HEK293 (cell line): ENCODE results near the gene TAS1R1.
"Not testable (repeated sequence)": the region's sequence is repeated elsewhere in the genome, so short reads cannot be mapped to it uniquely, and the experiment has no call there.

Experiments
- KLF16 ChIP-seq: fragments of 450-650 bp; formaldehyde crosslinking; IDR thresholded peaks from 2 replicates; pipeline ENCODE4 v1.5.1; 2017; ENCODE audit warnings: missing biosample characterization, missing genetic modification characterization
- KLF8 ChIP-seq: fragments of 450-650 bp; formaldehyde crosslinking; IDR thresholded peaks from 2 replicates; pipeline ENCODE4 v1.5.1; 2016; ENCODE audit warnings: missing biosample characterization, missing genetic modification characterization
- ZBTB8A ChIP-seq: fragments of 450-650 bp; formaldehyde crosslinking; IDR thresholded peaks from 2 replicates; pipeline ENCODE4 v1.5.1; 2016; ENCODE audit warnings: missing biosample characterization, missing genetic modification characterization
- ZNF530 ChIP-seq: fragments of 450-650 bp; formaldehyde crosslinking; IDR thresholded peaks from 2 replicates; pipeline ENCODE4 v1.5.1; 2016; ENCODE audit warnings: low read depth, missing biosample characterization, missing genetic modification characterization
- TF ChIP-seq, protein P1 (sequence below): fragments of 450-650 bp; formaldehyde crosslinking; IDR thresholded peaks from 2 replicates; pipeline ENCODE4 v1.5.1; 2016; ENCODE audit warnings: missing biosample characterization, missing genetic modification characterization
- TF ChIP-seq, protein P2 (sequence below): fragments of 450-650 bp; formaldehyde crosslinking; IDR thresholded peaks from 2 replicates; pipeline ENCODE4 v1.5.1; 2016; ENCODE audit warnings: missing biosample characterization, missing genetic modification characterization
- TF ChIP-seq, protein P3 (sequence below): fragments of 450-650 bp; formaldehyde crosslinking; IDR thresholded peaks from 2 replicates; pipeline ENCODE4 v1.5.1; 2016; ENCODE audit warnings: missing biosample characterization, missing genetic modification characterization
- TF ChIP-seq, protein P4 (sequence below): fragments of 450-650 bp; formaldehyde crosslinking; IDR thresholded peaks from 2 replicates; pipeline ENCODE4 v1.5.1; 2016; ENCODE audit warnings: missing biosample characterization, missing genetic modification characterization, low read depth
- TF ChIP-seq, protein P5 (sequence below): fragments of 450-650 bp; formaldehyde crosslinking; IDR thresholded peaks from 2 replicates; pipeline ENCODE4 v1.5.1; 2016; ENCODE audit warnings: missing biosample characterization, missing genetic modification characterization

DNA sequence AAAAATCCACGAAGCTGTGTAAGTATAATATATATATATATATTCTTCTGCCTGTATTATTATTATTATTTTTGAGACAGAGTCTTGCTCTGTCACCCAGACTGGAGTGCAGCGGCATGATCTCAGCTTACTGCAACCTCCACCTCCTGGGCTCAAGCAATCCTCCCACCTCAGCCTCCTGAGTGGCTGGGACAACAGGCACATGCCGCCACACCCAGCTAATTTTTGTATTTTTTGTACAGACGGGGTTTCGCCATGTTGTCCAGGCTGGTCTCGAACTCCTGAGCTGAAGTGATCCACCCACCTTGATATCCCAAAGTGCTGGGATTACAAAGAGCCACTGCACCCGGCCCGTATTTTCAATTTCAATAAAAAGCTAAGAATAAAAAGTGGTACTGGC lies 44.9 kb downstream of the TAS1R1 start:
- TF ChIP-seq, protein P1, sequence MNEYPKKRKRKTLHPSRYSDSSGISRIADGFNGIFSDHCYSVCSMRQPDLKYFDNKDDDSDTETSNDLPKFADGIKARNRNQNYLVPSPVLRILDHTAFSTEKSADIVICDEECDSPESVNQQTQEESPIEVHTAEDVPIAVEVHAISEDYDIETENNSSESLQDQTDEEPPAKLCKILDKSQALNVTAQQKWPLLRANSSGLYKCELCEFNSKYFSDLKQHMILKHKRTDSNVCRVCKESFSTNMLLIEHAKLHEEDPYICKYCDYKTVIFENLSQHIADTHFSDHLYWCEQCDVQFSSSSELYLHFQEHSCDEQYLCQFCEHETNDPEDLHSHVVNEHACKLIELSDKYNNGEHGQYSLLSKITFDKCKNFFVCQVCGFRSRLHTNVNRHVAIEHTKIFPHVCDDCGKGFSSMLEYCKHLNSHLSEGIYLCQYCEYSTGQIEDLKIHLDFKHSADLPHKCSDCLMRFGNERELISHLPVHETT, result not testable (repeated sequence)
- TF ChIP-seq, protein P2, sequence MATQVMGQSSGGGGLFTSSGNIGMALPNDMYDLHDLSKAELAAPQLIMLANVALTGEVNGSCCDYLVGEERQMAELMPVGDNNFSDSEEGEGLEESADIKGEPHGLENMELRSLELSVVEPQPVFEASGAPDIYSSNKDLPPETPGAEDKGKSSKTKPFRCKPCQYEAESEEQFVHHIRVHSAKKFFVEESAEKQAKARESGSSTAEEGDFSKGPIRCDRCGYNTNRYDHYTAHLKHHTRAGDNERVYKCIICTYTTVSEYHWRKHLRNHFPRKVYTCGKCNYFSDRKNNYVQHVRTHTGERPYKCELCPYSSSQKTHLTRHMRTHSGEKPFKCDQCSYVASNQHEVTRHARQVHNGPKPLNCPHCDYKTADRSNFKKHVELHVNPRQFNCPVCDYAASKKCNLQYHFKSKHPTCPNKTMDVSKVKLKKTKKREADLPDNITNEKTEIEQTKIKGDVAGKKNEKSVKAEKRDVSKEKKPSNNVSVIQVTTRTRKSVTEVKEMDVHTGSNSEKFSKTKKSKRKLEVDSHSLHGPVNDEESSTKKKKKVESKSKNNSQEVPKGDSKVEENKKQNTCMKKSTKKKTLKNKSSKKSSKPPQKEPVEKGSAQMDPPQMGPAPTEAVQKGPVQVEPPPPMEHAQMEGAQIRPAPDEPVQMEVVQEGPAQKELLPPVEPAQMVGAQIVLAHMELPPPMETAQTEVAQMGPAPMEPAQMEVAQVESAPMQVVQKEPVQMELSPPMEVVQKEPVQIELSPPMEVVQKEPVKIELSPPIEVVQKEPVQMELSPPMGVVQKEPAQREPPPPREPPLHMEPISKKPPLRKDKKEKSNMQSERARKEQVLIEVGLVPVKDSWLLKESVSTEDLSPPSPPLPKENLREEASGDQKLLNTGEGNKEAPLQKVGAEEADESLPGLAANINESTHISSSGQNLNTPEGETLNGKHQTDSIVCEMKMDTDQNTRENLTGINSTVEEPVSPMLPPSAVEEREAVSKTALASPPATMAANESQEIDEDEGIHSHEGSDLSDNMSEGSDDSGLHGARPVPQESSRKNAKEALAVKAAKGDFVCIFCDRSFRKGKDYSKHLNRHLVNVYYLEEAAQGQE, result not testable (repeated sequence)
- TF ChIP-seq, protein P3, sequence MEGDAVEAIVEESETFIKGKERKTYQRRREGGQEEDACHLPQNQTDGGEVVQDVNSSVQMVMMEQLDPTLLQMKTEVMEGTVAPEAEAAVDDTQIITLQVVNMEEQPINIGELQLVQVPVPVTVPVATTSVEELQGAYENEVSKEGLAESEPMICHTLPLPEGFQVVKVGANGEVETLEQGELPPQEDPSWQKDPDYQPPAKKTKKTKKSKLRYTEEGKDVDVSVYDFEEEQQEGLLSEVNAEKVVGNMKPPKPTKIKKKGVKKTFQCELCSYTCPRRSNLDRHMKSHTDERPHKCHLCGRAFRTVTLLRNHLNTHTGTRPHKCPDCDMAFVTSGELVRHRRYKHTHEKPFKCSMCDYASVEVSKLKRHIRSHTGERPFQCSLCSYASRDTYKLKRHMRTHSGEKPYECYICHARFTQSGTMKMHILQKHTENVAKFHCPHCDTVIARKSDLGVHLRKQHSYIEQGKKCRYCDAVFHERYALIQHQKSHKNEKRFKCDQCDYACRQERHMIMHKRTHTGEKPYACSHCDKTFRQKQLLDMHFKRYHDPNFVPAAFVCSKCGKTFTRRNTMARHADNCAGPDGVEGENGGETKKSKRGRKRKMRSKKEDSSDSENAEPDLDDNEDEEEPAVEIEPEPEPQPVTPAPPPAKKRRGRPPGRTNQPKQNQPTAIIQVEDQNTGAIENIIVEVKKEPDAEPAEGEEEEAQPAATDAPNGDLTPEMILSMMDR (tag by site-specific recombination), result not testable (repeated sequence)
- TF ChIP-seq KLF8; ZNF530 (tag by site-specific recombination); KLF16 (tag by site-specific recombination); ZBTB8A: not testable (repeated sequence)
- TF ChIP-seq, protein P4, sequence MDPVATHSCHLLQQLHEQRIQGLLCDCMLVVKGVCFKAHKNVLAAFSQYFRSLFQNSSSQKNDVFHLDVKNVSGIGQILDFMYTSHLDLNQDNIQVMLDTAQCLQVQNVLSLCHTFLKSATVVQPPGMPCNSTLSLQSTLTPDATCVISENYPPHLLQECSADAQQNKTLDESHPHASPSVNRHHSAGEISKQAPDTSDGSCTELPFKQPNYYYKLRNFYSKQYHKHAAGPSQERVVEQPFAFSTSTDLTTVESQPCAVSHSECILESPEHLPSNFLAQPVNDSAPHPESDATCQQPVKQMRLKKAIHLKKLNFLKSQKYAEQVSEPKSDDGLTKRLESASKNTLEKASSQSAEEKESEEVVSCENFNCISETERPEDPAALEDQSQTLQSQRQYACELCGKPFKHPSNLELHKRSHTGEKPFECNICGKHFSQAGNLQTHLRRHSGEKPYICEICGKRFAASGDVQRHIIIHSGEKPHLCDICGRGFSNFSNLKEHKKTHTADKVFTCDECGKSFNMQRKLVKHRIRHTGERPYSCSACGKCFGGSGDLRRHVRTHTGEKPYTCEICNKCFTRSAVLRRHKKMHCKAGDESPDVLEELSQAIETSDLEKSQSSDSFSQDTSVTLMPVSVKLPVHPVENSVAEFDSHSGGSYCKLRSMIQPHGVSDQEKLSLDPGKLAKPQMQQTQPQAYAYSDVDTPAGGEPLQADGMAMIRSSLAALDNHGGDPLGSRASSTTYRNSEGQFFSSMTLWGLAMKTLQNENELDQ (tag by site-specific recombination), result not testable (repeated sequence)
- TF ChIP-seq, protein P5, sequence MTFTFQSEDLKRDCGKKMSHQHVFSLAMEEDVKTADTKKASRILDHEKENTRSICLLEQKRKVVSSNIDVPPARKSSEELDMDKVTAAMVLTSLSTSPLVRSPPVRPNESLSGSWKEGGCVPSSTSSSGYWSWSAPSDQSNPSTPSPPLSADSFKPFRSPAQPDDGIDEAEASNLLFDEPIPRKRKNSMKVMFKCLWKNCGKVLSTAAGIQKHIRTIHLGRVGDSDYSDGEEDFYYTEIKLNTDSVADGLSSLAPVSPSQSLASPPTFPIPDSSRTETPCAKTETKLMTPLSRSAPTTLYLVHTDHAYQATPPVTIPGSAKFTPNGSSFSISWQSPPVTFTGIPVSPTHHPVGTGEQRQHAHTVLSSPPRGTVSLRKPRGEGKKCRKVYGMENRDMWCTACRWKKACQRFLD (tag by site-specific recombination), result not testable (repeated sequence)
